ENCODE results near the gene SLC2A6.

The SLC2A6 gene

GRCh38 chr9:133477992-133478850, 678 bp downstream of the SLC2A6 start:
- no peak for DNase-seq (ENCODE audit: low read depth in 2 of 2)

- DNase-seq (ENCODE audit: low read depth in 2 of 2) = no peak
These were observed 1.4 kb downstream of the SLC2A6 start for GRCh38 chr9:133477461-133477860.

DNA sequence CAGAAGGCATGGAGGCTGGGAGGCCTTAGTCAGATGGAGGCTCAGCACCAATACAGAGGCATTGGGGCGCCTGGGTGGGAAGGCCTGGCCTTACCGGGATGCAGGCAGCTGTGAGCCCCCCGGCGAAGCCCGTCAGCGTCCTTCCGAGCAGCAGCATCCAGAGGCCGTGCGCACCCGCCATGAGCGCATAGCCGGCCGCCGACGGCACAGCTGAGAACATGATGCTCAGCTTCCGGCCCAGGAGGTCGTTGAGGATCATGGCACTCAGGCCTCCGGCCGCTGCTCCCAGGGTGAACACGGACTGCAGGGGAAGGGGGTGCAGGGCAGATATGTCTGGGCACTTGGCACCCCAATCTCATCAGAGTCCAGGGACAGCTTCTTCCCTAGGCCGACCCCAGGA, 2.0 kb downstream of the SLC2A6 start:
- DNase-seq (ENCODE audit: low read depth in 2 of 2) = no peak

DNA sequence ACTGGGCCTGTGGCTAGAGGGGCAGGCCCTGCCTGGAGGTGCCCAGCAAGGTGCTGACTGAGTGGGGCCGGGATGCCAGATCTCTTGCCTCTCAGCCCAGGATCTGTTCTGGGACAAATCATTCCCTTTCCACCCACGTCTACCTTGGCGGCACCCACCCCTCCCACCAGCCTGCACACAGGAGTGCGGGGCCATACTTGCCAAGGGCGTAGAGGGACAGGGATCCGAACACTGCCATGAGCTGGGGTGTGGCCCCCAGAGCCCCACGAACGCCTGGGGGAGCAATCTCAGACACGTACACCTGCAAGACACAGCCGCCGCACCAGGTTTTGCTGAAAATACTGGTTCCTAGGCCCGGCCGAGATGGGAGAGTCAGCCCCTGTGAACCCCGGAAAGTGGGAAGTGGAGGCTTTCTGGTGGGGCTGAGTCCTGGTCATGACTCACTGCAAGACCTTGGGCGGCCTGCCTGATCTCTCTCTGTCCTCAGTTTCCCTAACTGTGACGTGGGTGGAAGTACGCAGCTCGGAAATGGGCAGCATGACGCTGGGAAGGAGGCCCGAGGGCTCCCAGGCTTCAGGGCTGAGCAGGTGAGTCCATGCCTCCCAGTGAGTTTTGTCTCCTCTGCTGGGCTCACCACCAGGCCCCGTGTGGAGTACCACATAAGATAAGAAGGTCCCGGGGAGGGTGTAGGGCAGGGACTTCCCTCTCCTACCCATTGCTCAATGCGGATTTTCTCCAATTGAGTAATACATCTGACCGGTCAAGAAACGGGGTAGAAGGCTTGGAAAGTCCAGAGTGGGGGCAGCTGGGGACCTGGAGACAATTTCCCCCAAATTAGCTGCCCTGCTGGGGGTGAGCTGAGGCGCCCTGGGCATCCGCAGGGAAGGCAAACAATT, 2.6 kb downstream of the SLC2A6 start:
- no peak for DNase-seq (ENCODE audit: low read depth in 2 of 2)

- DNase-seq (ENCODE audit: low read depth in 2 of 2) = no peak
These were observed 3.4 kb downstream of the SLC2A6 start for GRCh38 chr9:133475292-133476012.

DNA sequence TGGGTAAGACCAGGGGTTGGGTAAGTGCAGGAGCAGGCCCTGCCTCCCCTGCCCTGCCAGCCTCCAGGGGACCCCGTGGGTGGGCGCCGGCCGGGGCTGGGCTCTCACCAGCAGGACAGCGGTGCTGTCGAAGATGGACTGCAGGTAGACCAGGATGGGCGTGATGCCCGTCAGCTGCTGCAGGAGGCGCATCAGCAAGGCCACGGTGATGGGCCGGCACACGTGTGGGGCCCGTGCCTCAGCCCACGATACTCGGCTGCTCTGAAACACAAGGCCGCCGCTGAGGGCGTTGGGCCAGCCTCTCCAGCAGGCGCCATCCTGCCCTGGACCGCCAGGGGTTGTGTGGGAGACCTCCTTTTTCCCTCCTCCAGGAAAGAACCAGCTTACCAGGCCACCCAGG, 4.0 kb downstream of the SLC2A6 start:
- no peak for DNase-seq (ENCODE audit: low read depth in 2 of 2)

DNA sequence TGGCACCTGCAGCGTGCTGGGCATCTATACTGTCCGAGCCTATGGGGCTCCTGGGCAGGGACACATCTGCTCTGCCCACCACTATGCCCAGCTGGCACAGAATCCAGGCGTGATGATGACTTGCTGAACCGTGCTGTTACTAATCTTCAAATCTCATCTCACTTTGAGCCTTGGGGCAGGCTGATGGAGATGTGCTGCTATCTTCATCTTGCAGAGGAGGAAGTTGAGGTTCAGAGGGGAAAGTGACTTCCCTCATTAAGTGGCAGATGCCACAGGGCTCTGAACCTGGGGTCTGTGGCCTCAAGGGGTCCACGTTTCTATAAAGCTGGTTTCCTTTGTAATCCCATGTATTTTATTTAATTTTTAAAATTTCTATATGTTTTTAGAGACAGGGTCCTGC, 4.7 kb downstream of the SLC2A6 start:
- no peak for DNase-seq (ENCODE audit: low read depth in 2 of 2)

DNA sequence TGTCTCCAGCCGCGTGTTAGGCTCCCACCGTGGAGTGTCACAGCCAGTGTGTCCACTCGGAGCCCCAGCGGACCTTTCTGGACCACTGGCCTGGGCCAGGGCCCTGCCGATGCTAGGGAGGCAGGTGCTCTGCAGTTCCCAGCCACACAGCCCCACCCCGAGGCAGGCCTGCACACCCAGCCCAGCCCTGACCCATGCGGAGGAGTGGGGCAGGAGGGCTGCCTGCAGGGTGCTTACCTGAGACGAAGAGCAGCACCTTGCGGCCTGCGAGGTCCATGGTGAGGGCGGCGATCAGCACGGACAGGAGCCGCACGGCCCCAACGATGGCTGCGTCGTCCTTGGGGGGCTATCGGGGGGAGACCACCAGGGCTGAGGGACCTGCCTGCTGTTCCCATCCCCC, 5.2 kb downstream of the SLC2A6 start:
- DNase-seq (ENCODE audit: low read depth in 2 of 2) = no peak

- no peak for DNase-seq (ENCODE audit: low read depth in 2 of 2)
These were observed 6.0 kb downstream of the SLC2A6 start for GRCh38 chr9:133472753-133473378.

DNA sequence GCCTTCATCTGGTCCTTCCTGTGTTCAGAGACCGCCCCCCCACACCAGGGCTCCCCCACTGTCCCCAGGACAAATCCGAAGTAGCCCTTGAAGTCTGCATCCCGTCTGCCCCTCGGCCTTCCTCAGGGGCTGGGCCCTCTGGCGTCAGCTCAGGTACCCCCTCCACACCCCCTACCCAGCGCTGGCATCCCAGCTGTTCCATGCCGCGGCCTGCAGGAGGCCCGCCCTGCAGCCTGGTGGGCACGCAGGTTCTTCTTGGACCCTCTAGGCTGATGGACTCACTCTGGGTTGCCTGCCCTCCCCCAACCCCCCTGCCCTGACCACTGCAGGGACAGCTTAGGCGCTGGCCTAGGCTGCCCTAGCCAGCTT, 6.6 kb downstream of the SLC2A6 start:
- DNase-seq (ENCODE audit: low read depth in 2 of 2) = no peak

DNA sequence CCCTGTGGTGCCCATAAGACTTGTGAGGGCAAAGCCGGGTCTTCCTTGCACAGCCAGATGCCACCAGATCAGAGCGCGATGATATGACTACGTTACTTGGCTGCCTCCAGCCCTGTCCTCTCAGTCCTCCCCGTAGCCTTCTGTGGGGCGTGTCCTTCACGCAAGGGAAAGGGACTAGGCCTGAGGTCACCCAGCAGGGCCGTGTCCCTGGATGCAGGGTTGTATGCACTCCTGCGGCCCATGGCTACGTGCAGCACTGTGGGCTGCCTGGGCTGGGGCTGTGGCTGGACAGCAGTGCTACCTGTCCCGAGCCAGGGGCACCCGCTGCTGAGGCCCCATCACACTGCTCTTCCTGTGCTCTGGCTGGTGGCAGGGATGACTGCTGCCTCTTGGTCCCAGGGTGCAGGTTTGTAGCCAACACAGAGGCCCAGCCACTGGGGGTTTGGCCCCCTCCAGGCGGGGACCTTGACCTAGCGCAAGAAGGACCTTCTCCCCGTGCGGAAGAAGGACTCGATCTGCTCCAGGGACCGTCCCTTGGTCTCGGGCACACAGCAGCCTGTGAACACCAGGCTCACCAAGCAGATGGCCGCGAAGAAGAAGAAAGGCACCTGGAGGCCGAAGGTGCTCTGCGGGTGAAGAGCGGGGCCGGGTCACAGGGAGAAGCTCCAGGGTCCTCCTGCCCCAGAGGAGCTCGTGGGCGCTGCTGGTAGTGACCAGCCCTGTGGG, 7.2 kb downstream of the SLC2A6 start:
- DNase-seq (ENCODE audit: low read depth in 2 of 2) = no peak

- no peak for DNase-seq (ENCODE audit: low read depth in 2 of 2)
These were observed 7.9 kb downstream of the SLC2A6 start for GRCh38 chr9:133470988-133471387.

GRCh38 chr9:133470427-133470924, 8.4 kb downstream of the SLC2A6 start:
- DNase-seq (ENCODE audit: low read depth in 2 of 2) = no peak

- no peak for DNase-seq (ENCODE audit: low read depth in 2 of 2)
These were observed 10.0 kb downstream of the SLC2A6 start for GRCh38 chr9:133468777-133469421.

DNA sequence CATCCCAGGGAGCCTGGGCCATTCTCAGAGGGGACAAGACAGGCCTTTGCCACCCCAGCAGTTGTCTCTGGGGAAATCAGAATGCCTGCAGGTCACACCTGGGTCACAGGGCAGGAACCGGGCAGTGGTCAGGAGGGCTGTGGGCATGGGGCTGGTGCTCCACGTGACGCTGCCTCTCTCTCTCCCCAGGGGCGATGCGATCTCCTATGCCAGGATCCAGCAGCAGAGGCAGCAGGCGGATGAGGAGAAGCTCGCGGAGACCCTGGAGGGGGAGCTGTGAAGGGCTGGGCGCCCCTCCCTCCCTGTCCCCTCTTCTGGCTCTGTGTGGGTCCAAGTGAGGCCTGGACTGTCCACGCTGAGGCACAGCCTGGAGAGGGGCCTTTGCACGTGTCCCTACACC, 10.5 kb downstream of the SLC2A6 start:
- no peak for DNase-seq (ENCODE audit: low read depth in 2 of 2)

DNA sequence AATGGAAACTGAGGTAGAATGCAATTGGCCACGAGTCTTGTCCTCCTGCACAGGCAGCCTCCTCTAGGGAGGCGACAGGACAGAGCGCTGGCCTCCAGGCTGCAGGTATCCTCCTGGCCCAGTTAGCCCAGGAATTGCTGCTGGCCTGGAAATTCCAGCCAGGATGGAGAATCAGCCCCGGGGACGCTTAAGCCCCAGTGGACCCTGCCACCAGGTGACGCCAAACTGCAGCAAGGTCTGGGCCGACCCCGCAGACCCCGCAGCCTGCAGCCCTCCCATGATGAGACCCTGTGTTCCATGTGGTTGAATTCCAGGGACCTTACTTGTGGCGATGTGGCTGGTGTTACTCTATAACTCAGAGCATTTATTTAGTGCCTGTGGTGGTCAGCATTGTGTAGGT, 11.8 kb downstream of the SLC2A6 start:
- DNase-seq (ENCODE audit: low read depth in 2 of 2) = no peak

DNA sequence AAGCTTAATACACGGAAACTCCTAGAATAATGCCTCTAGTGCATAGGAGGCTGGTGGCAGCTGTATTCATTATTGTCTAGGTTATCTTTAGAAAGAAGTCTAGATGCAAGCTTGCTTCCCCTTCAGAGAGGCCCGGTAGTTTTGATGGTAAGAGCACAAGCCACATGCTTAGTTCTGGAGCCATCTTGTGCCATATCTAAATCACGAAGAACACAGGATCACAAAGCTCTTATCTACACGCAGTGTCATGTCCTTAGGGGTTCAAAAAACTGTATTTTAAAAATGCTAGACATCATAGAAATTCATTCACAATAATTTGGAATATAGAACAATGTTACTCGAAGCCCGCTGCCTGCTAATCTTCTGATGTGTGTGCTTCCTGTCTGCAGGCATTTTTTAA, 12.9 kb downstream of the SLC2A6 start:
- no peak for DNase-seq (ENCODE audit: low read depth in 2 of 2)

DNA sequence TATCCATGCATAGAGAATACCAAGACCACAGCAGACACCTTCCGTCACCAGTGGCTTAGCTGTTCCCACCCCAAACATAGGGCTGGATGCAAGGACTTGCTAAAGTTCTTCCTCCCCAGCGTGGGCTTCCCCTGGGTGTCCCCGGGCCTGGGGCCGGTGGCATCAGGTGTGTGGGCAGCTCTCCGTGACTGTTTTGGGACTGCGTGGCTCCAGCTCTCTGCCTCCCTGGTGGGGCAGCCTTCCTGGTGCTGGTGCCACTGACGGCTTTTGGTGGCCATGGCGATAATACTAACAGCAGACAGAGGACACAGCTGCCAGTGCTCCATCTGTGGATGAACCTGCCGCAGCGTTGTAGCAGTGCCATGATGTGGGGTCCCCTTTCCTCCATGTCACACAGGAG, 14.3 kb downstream of the SLC2A6 start:
- DNase-seq (ENCODE audit: low read depth in 2 of 2) = no peak

DNA sequence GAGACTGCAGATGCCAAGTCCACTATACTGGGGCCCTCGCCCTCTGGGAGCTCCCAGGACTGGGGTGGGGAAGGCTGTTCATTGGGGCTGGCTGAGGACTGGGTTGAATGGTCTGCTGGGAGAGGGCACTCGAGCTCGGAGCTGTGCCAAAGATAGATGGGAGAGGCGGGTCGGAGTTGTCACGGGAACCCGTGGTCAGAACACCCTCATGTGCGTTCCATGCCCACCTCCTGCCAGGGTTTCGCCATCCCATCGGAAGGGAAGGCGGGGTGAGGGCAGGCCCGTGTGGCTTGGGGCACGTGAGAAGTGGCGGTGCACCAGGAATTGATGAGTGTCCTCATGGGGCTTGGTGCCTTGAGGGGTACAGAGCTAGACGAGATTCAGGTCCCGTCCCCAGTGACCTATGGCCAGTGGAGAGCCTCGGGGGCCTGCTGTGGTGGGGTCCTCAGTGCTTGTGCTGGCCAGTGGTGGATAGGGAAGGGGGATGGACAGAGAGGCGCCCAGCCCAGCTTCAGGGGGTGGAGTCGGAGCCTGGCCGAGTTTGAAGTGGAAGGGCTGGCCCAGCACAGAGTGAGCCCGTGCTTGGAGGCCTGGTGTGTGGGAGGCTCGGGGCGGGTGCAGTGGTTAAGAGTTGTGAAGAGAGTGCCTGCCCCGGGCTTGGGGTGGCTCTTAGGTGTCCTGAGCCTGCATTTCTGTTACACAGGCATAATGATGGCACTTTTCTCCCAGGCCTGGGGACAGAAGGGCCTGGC, 14.9 kb downstream of the SLC2A6 start:
- DNase-seq (ENCODE audit: low read depth in 2 of 2) = no peak
